GM21447 (cell line): ENCODE data around the gene HOTAIR.

Experiments
- ATAC-seq: cut with Tn5 transposase; IDR thresholded peaks from one replicate; pipeline ENCODE4 v1.9.1; 2021; ENCODE audit not compliant: unreplicated experiment

HOTAIR gene

DNA sequence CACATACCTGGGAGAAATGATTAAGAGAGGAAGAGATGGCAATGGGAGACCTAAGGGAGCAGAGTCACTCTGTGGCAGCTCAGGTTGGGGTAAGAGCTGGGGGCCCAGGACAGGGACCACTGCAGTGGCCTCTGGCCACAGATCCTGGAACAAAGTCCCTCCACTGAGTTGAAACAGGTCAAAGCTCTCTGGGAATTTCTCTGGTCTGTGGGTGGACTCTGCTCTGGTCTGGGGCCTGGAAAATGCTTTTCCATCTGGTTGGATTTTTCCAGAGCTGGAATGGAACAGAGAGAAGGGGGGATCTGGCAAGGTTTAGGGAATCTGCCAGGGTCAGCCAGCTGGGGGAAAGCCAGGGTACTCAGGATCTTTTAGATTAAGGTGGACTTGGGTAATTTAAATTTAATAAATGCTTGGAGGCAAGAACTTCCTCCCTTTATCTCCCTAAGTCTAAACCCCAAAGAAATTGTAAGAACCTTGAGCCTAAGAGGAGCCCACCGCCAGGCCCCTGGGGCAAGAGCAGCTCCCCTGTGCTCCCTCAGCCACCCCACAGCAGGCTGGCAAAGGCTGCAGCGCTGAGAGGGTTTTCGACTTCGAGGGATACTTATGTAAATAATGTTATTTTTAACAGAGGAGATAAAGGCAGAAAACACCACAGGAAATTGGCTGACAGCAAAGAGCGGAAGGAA lies 13.9 kb upstream of the HOTAIR start:
- no peak for ATAC-seq

DNA sequence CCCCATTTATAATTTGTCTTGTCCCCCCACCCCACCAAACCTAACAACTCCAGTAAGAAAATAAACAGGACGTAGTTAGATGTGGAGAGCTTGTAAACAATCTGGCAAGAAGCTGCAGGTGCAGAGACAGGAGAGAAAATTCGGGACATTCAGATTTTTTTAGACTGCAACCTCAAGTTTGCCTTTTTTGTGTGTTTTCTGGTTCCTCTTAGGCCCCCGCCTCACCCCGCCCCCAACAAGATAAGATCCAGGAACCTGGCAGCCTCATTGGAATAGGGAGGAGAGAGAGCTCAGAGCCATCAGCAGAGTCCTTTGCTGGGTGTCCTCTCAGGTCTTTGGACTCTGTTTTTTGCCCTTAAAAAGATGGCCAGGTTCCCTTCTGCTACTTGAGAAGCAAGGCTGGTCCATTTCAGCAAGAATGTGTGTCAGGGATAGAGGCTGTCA lies 13.1 kb upstream of the HOTAIR start:
- no peak for ATAC-seq

DNA sequence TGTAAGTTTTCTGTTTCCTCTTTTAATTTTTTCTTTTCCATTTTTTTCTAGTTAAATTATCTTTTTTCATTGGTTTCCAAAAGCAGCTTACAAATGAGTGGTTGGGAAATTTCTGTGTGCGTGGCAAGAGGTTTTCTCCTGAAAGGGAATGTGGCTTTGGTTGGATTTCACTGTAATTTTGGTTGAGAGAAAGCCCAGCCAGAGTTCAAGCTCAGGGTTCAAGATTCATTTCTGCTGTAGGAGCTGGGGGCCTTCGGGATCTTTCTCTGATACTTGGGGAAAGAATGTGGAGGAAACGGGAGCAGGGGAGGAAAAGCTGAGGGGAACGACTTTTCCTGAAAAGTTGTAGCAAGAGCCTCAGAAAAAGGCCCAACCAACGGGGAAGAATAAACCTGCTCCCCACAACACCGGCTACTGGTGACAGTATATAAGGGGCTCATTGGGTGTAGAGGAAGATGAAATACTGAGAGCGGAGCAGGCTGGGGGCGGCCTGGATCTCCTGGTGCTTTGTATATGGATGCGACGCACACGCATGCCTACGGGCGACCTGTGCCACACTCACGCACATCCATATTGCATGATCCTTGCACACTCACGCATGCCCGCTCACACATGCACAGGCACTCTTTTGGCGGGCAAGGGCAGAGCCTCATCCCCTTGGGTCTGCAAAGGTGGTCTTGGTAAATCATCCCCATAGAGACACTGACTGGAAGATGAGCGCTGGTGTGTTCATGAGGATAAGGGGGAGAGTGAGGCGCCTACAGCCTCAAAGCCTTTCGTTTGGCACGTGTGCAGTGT lies 12.1 kb upstream of the HOTAIR start:
- no peak for ATAC-seq

DNA sequence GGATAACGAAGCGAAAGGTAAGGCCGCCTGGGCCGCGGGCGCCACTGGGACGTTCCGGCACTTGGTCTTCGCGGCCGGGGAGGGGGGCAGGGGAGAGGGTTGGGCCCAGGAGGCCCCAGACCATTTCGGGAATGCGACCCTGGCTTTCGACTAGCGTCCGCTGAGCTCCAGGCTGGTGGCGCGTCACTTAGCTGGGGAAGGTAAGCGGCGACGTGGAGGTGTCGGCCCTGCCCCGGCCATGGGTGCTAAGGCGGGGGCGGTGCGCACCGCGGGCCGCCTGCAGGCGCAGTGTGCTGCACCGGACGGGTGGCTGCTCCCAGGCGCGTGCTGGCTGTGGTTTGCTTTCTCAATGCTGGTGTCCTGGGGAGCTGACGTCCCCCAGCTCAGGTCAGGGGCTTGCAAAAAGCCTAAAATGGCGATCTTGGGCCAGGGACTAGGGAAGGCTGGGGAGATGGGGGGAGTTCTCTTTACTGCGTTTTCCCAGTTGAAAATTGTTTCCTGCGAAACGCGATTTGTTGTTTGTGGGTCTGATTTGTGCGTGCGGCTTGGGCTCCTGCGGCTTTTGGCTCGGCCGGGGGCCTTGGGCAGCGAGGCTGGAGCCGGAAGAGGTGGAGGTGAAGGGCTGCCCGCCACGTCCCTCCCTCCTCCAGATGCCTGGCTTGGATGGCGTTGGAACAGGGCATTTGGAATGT lies 11.4 kb upstream of the HOTAIR start:
- ATAC-seq, result no peak

DNA sequence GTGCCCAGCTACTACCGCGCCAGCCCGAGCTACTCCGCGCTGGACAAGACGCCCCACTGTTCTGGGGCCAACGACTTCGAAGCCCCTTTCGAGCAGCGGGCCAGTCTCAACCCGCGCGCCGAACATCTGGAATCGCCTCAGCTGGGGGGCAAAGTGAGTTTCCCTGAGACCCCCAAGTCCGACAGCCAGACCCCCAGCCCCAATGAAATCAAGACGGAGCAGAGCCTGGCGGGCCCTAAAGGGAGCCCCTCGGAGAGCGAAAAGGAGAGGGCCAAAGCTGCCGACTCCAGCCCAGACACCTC lies 10.9 kb upstream of the HOTAIR start:
- no peak for ATAC-seq

DNA sequence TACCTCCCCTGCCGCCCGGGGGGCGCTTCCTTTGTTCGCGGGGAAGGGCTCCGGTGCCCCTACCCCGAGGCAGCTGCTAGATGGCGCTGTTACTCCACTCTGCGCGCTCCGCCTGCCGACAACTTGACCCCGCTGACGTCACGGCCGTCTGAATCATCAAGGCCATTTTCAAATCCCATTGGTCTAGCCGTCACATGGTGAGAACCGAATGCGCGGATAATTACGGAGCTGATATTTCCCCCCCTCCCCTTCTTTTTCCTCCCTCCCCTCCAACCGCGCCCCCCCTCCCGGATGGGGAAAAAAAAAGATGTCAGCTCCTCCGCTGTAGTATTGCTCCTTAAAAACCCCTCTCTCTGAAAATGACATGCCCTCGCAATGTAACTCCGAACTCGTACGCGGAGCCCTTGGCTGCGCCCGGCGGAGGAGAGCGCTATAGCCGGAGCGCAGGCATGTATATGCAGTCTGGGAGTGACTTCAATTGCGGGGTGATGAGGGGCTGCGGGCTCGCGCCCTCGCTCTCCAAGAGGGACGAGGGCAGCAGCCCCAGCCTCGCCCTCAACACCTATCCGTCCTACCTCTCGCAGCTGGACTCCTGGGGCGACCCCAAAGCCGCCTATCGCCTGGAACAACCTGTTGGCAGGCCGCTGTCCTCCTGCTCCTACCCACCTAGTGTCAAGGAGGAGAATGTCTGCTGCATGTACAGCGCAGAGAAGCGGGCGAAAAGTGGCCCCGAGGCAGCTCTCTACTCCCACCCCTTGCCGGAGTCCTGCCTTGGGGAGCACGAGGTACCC lies 10.3 kb upstream of the HOTAIR start, which contains the start of gene HOXC10:
HOXC10 (plus strand) TSS at position 246 of the 791 bp plus-strand sequence; CDS start at position 360, 114 bp downstream.
- ATAC-seq, result no peak

DNA sequence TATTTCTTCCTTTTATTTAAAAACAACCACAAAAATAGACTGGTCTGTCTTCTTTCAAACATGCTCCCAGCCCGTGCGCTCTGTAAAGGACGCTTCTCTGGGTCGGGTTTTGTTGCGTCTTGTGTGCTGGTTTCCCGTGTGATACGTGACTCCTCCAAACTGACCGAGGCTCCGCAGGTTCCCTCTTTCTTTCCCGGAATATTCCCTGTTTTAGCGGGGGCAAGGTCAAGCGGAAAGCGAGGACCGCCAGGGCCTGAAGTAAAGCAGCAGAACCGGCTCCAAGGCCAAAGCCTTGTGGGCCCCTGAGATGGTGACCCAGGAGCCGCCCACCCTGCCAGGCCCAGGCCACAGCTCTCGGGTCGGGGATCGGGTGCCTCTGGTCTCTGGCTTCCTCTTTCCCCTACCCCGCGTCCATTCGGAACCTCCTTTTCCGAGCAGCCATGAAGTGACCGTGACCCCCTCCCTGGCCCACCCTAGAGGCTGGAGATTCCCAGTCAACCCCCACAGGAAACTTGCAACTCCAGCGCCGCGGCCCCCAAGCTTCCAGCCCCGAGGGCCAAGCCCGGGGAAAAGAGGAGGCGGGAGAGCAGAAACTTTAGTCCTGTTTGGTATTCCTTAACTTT lies 9.3 kb upstream of the HOTAIR start:
- ATAC-seq, result no peak

DNA sequence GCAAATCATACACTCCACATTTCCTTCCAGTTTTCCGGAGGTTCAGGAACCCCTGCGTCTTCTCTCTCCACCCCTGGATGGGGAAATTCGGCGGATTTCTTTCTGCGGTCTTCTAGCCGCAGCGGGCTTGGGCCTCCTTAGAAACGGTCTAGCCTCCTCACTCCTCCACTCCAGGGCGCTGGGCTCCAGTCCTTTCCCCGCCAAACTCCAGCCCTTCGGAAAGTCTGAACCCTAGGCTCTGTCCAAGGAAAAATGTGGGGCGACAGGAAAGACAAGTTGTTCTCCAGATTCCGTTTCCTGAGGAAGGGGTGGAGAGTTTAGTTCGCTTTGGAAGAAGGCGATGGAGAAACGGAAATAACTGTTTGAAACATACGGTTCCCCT lies 8.8 kb upstream of the HOTAIR start:
- no peak for ATAC-seq

DNA sequence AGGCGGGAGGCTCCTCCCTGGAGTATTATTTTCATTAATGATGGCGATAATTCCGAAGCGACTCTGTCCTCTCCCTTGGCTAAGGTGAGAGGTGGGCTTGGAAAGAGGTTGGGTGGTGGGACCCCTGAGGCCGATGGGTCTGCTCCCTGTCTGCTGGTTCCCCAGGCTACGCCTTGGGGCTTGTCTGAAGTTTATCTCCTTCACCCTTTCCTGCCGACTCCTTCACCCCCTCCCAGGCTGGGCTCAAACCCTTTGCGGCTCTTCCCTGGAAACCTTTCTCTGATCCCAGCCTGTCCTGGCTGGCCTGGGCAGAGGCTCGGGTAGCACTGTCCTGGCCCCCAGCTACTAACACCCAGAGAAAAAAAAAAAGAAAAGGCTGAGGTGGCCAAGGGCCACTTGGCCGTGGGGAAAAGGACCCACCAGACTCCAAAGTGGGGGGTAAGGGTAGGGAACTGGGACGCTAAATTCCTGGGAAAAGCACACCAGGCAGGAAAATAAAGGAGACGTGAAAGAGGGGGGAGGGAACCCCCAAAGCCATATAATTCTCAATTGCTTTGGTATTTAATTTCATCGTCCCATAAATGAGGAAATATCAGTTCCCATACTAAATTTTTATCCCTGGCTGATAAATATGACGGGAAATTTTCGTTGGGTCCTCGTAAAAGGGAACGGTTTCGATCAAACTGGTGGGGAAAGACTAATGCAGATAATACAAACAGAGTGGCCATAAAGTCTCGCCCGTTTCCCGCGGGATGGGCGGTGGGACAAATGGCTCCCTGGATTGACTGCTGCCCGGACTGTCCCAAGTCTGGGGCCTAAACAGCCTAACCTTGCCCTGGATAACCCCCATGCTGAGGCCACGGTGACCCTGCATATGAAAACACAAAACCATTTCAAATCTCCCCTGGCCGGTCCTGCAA lies 8.2 kb upstream of the HOTAIR start:
- ATAC-seq, result no peak

DNA sequence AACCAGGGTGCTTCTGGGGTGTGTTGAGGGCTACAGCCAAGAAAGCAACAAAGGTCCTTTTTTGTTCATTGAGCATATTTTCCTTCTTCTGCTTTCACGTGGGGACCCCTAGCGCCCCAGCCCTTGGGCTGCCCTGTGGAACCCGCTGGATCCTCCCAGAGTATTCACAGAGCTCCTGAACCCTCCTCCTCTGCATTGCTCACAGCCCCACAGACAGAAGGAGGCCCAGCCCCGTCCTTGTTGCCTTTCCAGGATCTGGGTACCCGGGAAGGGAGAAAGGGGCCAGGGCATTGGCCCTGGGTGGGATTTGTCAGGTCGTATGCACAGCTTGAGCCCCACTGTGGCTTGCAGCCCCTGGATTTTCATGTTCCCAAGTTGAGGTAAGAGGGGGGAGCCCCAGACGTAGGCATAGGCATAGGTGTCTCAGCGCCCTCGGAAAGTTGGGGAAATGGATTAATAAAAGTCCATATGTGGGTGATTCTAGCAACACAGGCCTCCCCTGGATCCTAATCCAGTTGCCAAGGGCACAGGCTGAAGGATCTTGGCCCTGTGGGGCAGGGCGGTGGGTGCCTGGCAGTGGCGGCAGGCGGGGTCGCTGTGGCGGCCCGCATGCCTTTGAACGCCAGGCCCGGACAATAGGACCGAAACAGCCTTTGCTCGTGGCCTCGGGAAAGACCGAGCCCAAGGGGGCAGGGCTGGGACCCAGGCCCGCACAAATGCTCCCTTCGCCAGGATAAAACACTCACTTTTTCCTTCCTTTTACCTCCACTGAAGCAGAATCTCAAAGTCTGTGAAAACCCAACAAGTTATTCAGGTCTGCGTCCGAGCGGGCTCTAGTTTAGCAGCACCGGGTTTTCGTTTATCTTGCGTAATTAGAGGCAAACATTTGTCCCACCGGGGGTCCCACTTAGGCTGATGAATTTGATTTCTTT lies 7.1 kb upstream of the HOTAIR start:
- ATAC-seq, result no peak

DNA sequence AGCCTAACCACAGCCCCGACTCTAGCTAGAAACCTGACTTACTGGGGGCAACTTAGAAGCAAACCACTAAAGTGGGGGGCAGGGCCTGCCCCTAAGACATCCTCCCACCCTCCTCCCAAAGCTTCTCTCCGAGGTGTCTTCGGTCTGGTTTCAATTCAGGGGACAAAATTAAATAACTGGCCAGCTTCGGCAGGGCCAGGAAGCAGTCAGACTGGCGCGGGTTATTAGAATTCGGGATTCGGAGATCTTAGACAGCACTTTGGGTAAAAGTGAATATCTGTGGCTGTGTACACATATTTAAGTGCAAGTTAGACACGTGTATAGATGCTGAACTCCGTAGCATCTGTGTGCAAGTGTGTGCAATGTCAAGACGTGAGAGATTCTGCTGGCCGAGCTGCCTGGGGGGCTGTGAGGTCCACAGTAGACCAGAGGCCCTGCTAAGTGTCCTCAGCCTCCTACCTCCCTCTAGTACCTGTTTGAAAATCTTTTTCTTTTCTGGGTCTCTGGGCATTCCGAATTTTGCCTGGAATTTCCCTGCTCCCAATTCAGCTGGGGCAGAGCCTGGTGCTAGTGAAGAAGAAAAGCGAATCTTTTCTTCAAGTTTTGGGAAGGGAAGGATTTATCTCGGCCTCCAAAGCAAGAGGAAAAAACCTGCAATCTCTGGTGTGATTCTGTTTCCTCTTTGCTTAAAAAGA lies 6.2 kb upstream of the HOTAIR start:
- ATAC-seq, result no peak

DNA sequence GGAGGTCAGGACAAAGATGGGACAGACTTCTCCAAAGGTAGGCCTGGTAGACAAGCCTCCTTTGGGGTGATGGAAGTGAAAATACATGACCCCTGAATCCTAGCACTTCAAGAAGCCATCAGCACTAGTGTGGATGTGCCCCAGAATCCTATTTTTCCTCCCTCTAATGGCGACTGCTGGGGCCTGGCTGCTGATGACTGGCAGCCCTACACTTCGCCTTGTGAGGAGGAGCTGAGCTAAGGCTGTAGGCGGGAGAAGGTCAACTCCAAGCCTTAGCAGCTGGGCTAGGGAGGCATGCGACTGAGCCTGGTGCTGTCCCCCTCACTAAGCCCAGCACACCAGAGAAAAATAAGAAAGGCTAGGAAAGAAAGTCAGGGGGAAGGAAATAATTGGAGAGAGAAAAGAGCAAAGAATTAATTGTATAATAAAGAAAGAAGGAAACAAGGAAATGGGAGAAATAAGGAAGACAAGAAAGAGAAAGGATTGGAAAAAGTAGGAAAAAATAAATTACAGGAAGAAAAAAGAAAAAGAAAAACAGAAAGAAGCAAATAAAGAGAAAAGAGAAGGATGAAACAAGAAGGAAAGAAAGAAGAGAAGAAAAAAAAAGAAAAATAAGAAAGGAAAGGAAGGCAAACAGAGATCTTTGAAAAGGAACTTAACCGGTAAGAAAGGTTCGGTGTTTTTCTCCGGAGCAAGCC lies 5.5 kb upstream of the HOTAIR start:
- ATAC-seq, result no peak

DNA sequence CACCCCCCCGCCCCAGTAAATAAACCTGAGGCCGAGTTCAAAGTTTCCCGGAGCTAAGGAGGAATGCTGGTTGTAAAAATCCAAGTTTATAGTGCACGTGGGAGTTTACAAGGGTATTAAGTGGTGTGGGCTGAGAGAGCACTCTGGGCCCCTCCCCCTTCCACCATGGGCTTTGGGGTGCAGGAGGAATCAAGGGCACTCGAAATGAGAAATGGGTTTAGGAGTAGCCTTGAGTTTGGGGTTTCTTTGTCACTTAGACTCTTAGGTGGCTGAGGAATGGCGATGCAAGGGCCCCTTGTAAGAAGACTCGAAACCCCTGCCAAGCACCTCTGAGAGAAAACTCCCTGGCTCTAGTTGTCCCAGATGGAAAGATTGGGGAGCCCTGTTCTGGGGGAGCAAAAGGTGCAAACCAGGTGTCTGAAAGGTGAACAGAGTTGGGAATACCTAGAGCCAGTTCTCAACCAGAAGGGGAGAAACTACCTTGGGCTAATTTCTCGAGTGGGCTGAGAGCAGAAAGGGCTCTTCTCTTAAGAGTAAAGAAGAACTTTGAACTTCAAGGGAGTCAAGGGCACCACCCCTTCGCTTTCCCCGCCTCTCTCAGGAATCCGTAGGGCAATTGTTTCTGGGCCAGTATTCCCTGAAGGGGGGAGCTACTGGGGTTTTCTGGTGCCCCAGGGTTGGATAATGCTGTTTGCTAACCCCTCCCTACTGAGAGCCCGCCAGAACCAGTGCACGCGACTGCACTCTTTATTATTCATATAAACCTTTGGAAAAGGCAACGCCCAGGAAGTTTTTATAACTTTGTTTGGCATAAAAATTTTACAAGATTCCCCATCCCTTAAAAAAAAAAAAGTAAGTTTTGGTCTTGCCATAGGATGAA lies 4.0 kb upstream of the HOTAIR start:
- no peak for ATAC-seq

DNA sequence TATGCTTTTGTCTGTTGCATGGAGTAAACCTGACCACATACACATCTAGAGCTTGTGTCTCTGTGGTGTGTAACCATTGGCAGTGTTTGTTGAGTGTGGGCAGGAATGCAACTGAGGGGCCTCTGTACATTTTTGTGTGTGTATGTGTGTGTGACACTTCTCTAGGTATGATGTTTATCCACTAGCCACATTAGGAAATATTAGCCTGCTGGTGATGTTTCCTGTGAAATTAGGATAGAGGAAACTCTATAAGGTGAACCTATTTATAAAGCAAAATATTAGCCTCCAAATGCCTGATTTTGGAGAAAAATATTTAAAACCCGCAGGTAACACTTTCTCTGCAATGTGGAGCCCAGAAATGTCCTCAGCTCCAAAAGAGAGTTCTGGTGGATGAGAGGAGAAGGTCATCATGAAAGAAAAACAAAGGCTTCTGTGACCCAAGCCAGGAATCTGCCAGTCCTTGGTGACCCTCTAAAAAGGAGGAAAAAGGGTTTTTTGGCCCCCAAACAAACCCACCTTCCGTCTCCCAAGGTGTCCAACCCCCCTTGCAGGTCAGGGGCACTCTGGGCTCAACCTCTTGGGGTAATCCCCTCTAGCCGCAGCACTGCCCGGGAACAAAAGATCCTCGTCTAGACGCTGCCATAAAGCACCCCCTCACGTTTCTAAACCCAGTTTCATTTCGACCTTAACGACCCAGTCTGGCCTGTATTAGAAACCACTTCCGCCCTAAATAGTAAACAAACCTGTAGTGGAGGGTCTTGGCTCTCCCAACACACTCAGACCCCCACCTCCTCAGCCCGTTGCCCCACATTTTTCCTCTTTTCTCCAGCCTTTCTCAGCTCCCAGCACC lies 3.1 kb upstream of the HOTAIR start:
- no peak for ATAC-seq

DNA sequence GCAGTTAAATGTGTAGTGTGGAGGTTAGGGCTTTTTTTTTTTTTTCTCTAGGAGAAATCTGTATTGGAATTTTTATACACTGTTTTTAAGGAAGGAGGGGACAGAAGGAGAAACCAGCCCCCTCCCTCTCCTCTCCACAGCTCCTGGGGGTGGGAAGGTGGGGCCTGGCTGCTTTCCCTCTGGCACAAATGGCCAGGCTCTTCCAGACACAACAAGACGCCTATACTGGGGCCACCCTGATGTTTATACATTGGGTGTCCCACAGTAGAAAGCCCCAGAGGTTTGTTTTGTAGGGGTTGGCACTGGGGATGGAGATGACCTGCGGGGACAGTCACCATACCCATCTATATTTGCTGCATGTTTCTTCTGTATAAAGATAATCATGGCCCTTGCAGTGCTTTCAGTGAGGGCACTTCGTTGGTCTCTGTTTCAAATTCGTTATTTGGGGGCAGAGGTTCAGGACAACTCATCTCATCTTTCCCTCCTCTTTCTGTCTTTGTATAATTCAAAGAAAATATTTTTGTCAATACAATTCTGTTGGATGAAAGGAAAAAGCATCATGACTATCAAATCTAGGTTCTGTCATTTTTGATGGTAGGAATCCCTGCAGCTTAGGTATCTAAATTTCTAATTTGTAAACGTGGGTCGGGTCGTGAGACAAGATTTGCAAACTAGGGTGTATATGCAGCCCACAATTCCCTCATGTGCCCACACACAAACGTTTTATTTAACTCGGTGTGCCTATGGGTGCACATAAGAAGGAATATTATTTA lies 2.3 kb upstream of the HOTAIR start:
- ATAC-seq, result no peak
